CD14-positive monocyte (primary cell): ENCODE measurements around the gene CMTM1. TPM values are rescaled to one million over a fixed set of nuclear protein-coding genes. Genes with fewer than 3 reads are reported as not detected.

ENCODE experiments used
- DNase-seq, 3 donors: peaks; one replicate each; pipeline ENCODE4 v3.0.0-alpha.2; 2011 to 2022
- H2AFZ ChIP-seq: 2 replicates; pipeline ENCODE4 v1.6.0; 2012; ENCODE audit warnings: mild to moderate bottlenecking, low read depth, low read length, inconsistent platforms; ENCODE audit not compliant: insufficient read depth, poor library complexity, severe bottlenecking
- H3K27ac ChIP-seq, 2 donors: 1 replicate in 1 of 2; 2 replicates in 1 of 2; pipeline ENCODE4 v1.5.1; 2012 to 2013; ENCODE audit warnings: low read length in 2 of 2, control low read depth in 1 of 2, inconsistent platforms in 1 of 2, low read depth in 1 of 2, mild to moderate bottlenecking in 1 of 2
- H3K27me3 ChIP-seq, 2 donors: one replicate each; pipeline versions ENCODE4 v1.6.0 to v1.6.1; 2011 to 2013; ENCODE audit warnings: low read length in 2 of 2; ENCODE audit not compliant: control insufficient read depth in 2 of 2, insufficient read depth in 2 of 2
- H3K36me3 ChIP-seq, 2 donors: replicated peaks in 1 of 2; 1 replicate in 1 of 2; 2 replicates in 1 of 2; pipeline versions ENCODE4 v1.5.1 to v1.6.1; 2012 to 2013; ENCODE audit warnings: low read length in 2 of 2, control low read depth in 1 of 2, inconsistent platforms in 1 of 2, mild to moderate bottlenecking in 1 of 2; ENCODE audit not compliant: insufficient read depth in 2 of 2, control insufficient read depth in 1 of 2
- H3K4me1 ChIP-seq, 2 donors: 1 replicate in 1 of 2; 2 replicates in 1 of 2; pipeline versions ENCODE4 v1.5.1 to v1.6.1; 2012 to 2013; ENCODE audit warnings: low read length in 2 of 2, control low read depth in 1 of 2, inconsistent platforms in 1 of 2, mild to moderate bottlenecking in 1 of 2, moderate library complexity in 1 of 2; ENCODE audit not compliant: insufficient read depth in 2 of 2, control insufficient read depth in 1 of 2
- H3K4me2 ChIP-seq: replicated peaks from 2 replicates; pipeline ENCODE3; 2012; ENCODE audit warnings: low read length, moderate library complexity, mild to moderate bottlenecking; ENCODE audit not compliant: poor library complexity, severe bottlenecking; ENCODE audit errors: extremely low read depth
- H3K4me3 ChIP-seq, 3 experiments: fragments of 200-600 bp in 1 of 3; sonication (generic) in 1 of 3; replicated peaks in 1 of 3; 1 replicate in 2 of 3; 2 replicates in 1 of 3; pipeline ENCODE4 v1.5.1; 2011 to 2013; ENCODE audit warnings: low read length in 3 of 3, mild to moderate bottlenecking in 3 of 3, control low read depth in 2 of 3, low read depth in 2 of 3, inconsistent platforms in 1 of 3, moderate library complexity in 1 of 3
- H3K79me2 ChIP-seq: 2 replicates; pipeline ENCODE4 v1.6.0; 2012; ENCODE audit warnings: mild to moderate bottlenecking, control low read depth, inconsistent platforms, low read length, moderate library complexity; ENCODE audit not compliant: insufficient read depth
- H3K9ac ChIP-seq: 2 replicates; pipeline ENCODE4 v1.6.0; 2017; ENCODE audit warnings: low read length, mild to moderate bottlenecking; ENCODE audit not compliant: insufficient read depth, poor library complexity, severe bottlenecking
- H3K9me3 ChIP-seq, 2 donors: replicated peaks in 1 of 2; 1 replicate in 1 of 2; 2 replicates in 1 of 2; pipeline versions ENCODE4 v1.5.1 to v1.6.1; 2012 to 2013; ENCODE audit warnings: low read length in 2 of 2, control low read depth in 1 of 2; ENCODE audit not compliant: control insufficient read depth in 1 of 2, insufficient read depth in 1 of 2
- H4K20me1 ChIP-seq: 2 replicates; pipeline ENCODE4 v1.6.0; 2012; ENCODE audit warnings: mild to moderate bottlenecking, low read length, control low read depth, moderate library complexity; ENCODE audit not compliant: insufficient read depth
- H3K27ac Mint-ChIP-seq, 7 donors: one replicate each; pipeline ENCODE4 v1.8.0; 2020; ENCODE audit warnings: mild to moderate bottlenecking in 7 of 7, mixed read lengths in 7 of 7, moderate library complexity in 6 of 7, inconsistent platforms in 2 of 7
- H3K27me3 Mint-ChIP-seq, 3 donors: one replicate each; pipeline ENCODE4 v1.8.0; 2021 to 2022; ENCODE audit warnings: low read depth in 3 of 3, mild to moderate bottlenecking in 3 of 3, mixed read lengths in 3 of 3, moderate library complexity in 3 of 3, inconsistent platforms in 1 of 3
- H3K36me3 Mint-ChIP-seq, 2 donors: one replicate each; pipeline ENCODE4 v1.8.0; 2020; ENCODE audit warnings: mixed read lengths in 2 of 2, inconsistent platforms in 1 of 2, mild to moderate bottlenecking in 1 of 2
- H3K4me1 Mint-ChIP-seq: one replicate; pipeline ENCODE4 v1.8.0; 2020; ENCODE audit warnings: mild to moderate bottlenecking, mixed read lengths
- H3K4me3 Mint-ChIP-seq, 2 donors: one replicate each; pipeline ENCODE4 v1.8.0; 2020; ENCODE audit warnings: mild to moderate bottlenecking in 2 of 2, mixed read lengths in 2 of 2, moderate library complexity in 1 of 2
- H3K9me3 Mint-ChIP-seq, 7 donors: one replicate each; pipeline ENCODE4 v1.8.0; 2020 to 2022; ENCODE audit warnings: mixed read lengths in 7 of 7, mild to moderate bottlenecking in 6 of 7, moderate library complexity in 6 of 7, inconsistent platforms in 2 of 7
- WGBS: methylation state at CpG from one replicate; pipeline ENCODE4 v1.1.5; 2013; ENCODE audit warnings: missing lambda C conversion rate; ENCODE audit not compliant: insufficient coverage; 5-methylcytosine and 5-hydroxymethylcytosine counted together
- intact Hi-C, 2 donors: fragments of 100-400 bp; cut with micrococcal nuclease; formaldehyde crosslinking; loops; one replicate each; pipeline versions ENCODE4 v1.15.0 to v1.15.1; 2023
- polyA plus RNA-seq, 3 donors: library from polyadenylated mRNA; depleted of rRNA in 1 of 3; unstranded in 2 of 3; stranded (reverse) in 1 of 3; fragments of 300-500 nt in 2 of 3; fragments of >200 nt in 1 of 3; fragmentation: Illumina TruSeq in 2 of 3; gene quantifications; 1 replicate in 2 of 3; 2 replicates in 1 of 3; pipeline ENCODE4 v1.2.3, GENCODE V29; 2012 to 2021
- TF ChIP-seq, protein P1 (sequence below): fragments of 200-600 bp; IDR thresholded peaks from one replicate; pipeline ENCODE4 v1.8.0; 2022; ENCODE audit warnings: antibody characterized with exemption, mild to moderate bottlenecking

The CMTM1 gene
- polyA plus RNA-seq, 3 donors = 1.6 to 3.3 (median 2.5) TPM

DNA sequence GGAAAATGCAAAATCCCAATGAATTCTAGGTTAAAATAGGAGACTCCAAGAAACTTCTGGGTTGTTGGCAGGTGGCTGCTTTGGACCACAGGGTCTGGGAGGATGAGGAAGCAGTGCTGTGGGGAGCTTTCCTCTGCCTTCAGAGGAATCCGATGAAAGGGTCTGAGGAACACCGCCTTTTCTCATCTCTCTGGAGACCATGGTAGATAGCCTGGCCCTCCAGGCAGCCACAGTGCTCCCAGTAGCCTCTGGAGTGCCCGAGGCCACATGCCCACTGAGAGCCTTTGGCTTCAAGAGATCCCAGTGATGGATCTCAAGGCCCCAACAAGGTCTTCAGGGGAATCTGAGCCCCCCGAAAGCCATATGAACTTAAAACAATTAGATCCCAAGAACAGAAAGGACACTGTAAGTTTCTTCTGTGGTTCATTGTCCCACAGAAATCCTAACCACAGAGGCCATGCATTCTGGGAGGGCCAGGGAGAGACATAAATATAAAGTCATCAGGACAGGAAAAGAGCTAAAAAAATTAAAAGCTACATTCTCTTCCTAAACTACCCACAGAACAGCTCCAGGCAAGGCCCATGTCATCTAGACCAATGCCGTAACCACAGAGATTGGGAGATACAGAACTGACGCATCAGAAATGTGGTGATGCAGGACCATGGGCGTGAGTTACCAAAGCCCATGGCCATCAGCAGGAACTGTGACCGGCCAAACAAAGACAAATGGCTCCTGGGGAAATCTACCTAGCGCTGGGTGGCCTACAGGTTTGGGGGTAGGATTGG, 40.7 kb upstream of the CMTM1 start:
- TF ChIP-seq, protein P1, sequence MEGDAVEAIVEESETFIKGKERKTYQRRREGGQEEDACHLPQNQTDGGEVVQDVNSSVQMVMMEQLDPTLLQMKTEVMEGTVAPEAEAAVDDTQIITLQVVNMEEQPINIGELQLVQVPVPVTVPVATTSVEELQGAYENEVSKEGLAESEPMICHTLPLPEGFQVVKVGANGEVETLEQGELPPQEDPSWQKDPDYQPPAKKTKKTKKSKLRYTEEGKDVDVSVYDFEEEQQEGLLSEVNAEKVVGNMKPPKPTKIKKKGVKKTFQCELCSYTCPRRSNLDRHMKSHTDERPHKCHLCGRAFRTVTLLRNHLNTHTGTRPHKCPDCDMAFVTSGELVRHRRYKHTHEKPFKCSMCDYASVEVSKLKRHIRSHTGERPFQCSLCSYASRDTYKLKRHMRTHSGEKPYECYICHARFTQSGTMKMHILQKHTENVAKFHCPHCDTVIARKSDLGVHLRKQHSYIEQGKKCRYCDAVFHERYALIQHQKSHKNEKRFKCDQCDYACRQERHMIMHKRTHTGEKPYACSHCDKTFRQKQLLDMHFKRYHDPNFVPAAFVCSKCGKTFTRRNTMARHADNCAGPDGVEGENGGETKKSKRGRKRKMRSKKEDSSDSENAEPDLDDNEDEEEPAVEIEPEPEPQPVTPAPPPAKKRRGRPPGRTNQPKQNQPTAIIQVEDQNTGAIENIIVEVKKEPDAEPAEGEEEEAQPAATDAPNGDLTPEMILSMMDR = no peak
- Mint-ChIP-seq H3K9me3 (peaks cover 0 to 2% (median 0%) of the 10 kb centered on the region in 7 donors), H3K4me1 (peaks cover 77% of the 10 kb centered on the region), H3K27ac (peak overlapping the region; percentile 99 to 100 (median 100)), H3K4me3 (peak overlapping the region; percentile 56 to 60), H3K27me3 (peaks cover 0 to 2% (median 2%) of the 10 kb centered on the region in 3 donors), H3K36me3 (peaks cover 56 to 66% of the 10 kb centered on the region in 2 donors)
- H3K9me3 ChIP-seq = no peaks in the 10 kb centered on the region
- no peaks in the 10 kb centered on the region for H4K20me1 ChIP-seq
- 13% methylated on average over 8 of the region's 9 CpGs for WGBS
- H3K79me2 ChIP-seq = peaks cover 5% of the 10 kb centered on the region
- H3K4me3 ChIP-seq = peak overlapping the region in 1 of 3 experiments; percentile 27
- intact Hi-C loops = loop anchor here in 1 of 2 donors (2.0 to 10.0 kb wide), 2 partner anchors 61 to 1559 kb away; partner anchors contain the start of gene NFATC3
- H3K36me3 ChIP-seq = peaks cover 30 to 31% of the 10 kb centered on the region in 2 donors
- peak overlapping the region; percentile 46 for H2AFZ ChIP-seq
- H3K4me1 ChIP-seq = peaks cover 69 to 75% of the 10 kb centered on the region in 2 donors
- H3K27ac ChIP-seq = peak overlapping the region; percentile 99
- peak overlapping the region; percentile 46 for H3K4me2 ChIP-seq
- H3K27me3 ChIP-seq = no peaks in the 10 kb centered on the region
- DNase-seq = peak; percentile 88 to 94 (median 91)
- H3K9ac ChIP-seq = peak overlapping the region; percentile 63

GRCh38 chr16:66528294-66528693, 37.9 kb upstream of the CMTM1 start:
- peaks cover 0 to 2% (median 0%) of the 10 kb centered on the region in 7 donors for H3K9me3 Mint-ChIP-seq
- no peak overlapping the region for H2AFZ ChIP-seq
- H3K4me3 Mint-ChIP-seq = no peak overlapping the region
- WGBS = 100% methylated on average over 3 of the region's 5 CpGs
- H3K4me3 ChIP-seq = no peak overlapping the region
- H3K4me1 ChIP-seq = peaks cover 42 to 48% of the 10 kb centered on the region in 2 donors
- H3K4me2 ChIP-seq = no peak overlapping the region
- no peaks in the 10 kb centered on the region for H3K79me2 ChIP-seq
- no peaks in the 10 kb centered on the region for H4K20me1 ChIP-seq
- TF ChIP-seq, protein P1 = no peak
- no peak overlapping the region for H3K27ac ChIP-seq
- no peak overlapping the region for H3K9ac ChIP-seq
- intact Hi-C loops = loop anchor here in 1 of 2 donors (10.0 kb wide), 1 partner anchor 1557 kb away; the partner anchor contains the start of gene NFATC3
- H3K36me3 ChIP-seq = peaks cover 47% of the 10 kb centered on the region in 2 donors
- peaks cover 0 to 3% (median 2%) of the 10 kb centered on the region in 3 donors for H3K27me3 Mint-ChIP-seq
- peak in 1 of 3 donors; percentile 4 for DNase-seq
- no peaks in the 10 kb centered on the region for H3K9me3 ChIP-seq
- H3K36me3 Mint-ChIP-seq = peaks cover 70 to 77% of the 10 kb centered on the region in 2 donors
- H3K4me1 Mint-ChIP-seq = peaks cover 50% of the 10 kb centered on the region
- H3K27me3 ChIP-seq = no peaks in the 10 kb centered on the region
- H3K27ac Mint-ChIP-seq = peak overlapping the region in 6 of 7 donors; percentile 27 to 100 (median 48)
